Vagina (tissue), 2 donors: Measurements from ENCODE around the gene TNFSF13. TPM values are rescaled to one million over a fixed set of nuclear protein-coding genes. Genes with fewer than 3 reads are reported as not detected.

Source experiments
- DNase-seq, 2 donors: peaks; one replicate each; pipeline ENCODE4 v3.0.0-alpha.2; 2017; ENCODE audit errors: extremely low spot score in 2 of 2
- H3K27ac ChIP-seq: fragments of 200-600 bp; sonication (generic); one replicate; pipeline ENCODE4 v1.5.1; 2019
- H3K27me3 ChIP-seq: fragments of 200-600 bp; sonication (generic); one replicate; pipeline ENCODE4 v1.5.1; 2019
- H3K36me3 ChIP-seq, 2 donors: fragments of 200-600 bp; sonication (generic); one replicate each; pipeline ENCODE4 v1.5.1; 2017 to 2019
- H3K4me1 ChIP-seq: fragments of 200-600 bp; sonication (generic); one replicate; pipeline ENCODE4 v1.5.1; 2019
- H3K4me3 ChIP-seq, 2 donors: fragments of 200-600 bp; sonication (generic); 1 replicate in 1 of 2; 2 replicates in 1 of 2; pipeline ENCODE4 v1.5.1; 2016 to 2019
- H3K9me3 ChIP-seq: fragments of 200-600 bp; sonication (generic); one replicate; pipeline ENCODE4 v1.5.1; 2019
- POLR2A ChIP-seq, 2 donors: fragments of 450-650 bp; IDR thresholded peaks; one replicate each; pipeline ENCODE4 v1.6.1; 2017; ENCODE audit warnings: antibody characterized with exemption in 2 of 2, mild to moderate bottlenecking in 2 of 2, moderate library complexity in 2 of 2
- POLR2AphosphoS5 ChIP-seq, 2 donors: sonication (generic); formaldehyde crosslinking; IDR thresholded peaks; one replicate each; pipeline ENCODE4 v1.9.0; 2017; ENCODE audit warnings: antibody characterized with exemption in 2 of 2, mild to moderate bottlenecking in 2 of 2, low read depth in 1 of 2; ENCODE audit not compliant: insufficient read depth in 1 of 2
- intact Hi-C: fragments of 100-400 bp; cut with DNase I; formaldehyde crosslinking; loops from one replicate; pipeline ENCODE4 v1.15.1; 2023
- total RNA-seq: library from RNA; depleted of rRNA; stranded (reverse); fragments of >200 nt; gene quantifications from one replicate; pipeline ENCODE4 v1.2.3, GENCODE V29; 2016
- TF ChIP-seq, protein P1 (sequence below), 3 experiments: fragments of 450-650 bp in 2 of 3; fragments of 200-600 bp in 1 of 3; sonication (generic) in 1 of 3; IDR thresholded peaks; one replicate each; pipeline ENCODE4 v1.5.1; 2017 to 2019; ENCODE audit warnings: antibody characterized with exemption in 3 of 3, mild to moderate bottlenecking in 2 of 3, moderate library complexity in 2 of 3

TNFSF13 gene
- total RNA-seq, 1 donor from 2014 or later, result 20.1 TPM

DNA sequence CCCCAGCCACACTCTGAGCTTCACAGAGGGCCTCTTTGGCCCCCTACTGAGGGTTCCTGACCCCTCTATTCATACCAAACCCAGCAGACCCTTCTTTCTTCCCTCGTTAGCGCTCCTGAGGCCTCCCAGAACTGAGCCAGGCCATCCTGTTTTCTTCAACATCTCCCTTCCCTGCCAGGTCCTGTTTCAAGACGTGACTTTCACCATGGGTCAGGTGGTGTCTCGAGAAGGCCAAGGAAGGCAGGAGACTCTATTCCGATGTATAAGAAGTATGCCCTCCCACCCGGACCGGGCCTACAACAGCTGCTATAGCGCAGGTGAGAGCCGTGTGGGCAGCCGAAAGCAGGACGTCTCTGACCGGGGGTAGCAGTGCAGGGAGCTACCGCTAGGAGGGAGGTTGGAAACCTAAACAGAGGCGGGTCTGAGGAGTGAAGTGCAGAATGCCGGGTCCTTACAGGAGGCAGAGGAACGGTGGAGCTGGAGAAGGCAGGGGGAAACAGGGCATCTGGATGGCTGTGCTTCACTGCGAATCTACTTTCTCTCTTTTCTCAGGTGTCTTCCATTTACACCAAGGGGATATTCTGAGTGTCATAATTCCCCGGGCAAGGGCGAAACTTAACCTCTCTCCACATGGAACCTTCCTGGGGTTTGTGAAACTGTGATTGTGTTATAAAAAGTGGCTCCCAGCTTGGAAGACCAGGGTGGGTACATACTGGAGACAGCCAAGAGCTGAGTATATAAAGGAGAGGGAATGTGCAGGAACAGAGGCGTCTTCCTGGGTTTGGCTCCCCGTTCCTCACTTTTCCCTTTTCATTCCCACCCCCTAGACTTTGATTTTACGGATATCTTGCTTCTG lies 1.9 kb downstream of the TNFSF13 start:
- Histone ChIP-seq H3K4me1 (peaks cover 70% of the 10 kb centered on the region), H3K9me3 (no peaks in the 10 kb centered on the region), H3K4me3 (peak overlapping the region; percentile 70 to 82), H3K27ac (peak overlapping the region; percentile 88), H3K36me3 (peaks cover 0 to 22% of the 10 kb centered on the region in 2 donors), H3K27me3 (no peaks in the 10 kb centered on the region)
- intact Hi-C loops, result loop anchor here (5.0 to 10.0 kb wide), 3 partner anchors 43 to 306 kb away; partner anchors contain the start of genes CTDNEP1, ELP5, KCTD11 and TMEM95
- DNase-seq, result peak in 1 of 2 donors; percentile 88
- TF ChIP-seq, protein P1, sequence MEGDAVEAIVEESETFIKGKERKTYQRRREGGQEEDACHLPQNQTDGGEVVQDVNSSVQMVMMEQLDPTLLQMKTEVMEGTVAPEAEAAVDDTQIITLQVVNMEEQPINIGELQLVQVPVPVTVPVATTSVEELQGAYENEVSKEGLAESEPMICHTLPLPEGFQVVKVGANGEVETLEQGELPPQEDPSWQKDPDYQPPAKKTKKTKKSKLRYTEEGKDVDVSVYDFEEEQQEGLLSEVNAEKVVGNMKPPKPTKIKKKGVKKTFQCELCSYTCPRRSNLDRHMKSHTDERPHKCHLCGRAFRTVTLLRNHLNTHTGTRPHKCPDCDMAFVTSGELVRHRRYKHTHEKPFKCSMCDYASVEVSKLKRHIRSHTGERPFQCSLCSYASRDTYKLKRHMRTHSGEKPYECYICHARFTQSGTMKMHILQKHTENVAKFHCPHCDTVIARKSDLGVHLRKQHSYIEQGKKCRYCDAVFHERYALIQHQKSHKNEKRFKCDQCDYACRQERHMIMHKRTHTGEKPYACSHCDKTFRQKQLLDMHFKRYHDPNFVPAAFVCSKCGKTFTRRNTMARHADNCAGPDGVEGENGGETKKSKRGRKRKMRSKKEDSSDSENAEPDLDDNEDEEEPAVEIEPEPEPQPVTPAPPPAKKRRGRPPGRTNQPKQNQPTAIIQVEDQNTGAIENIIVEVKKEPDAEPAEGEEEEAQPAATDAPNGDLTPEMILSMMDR (IDR thresholded peaks at IDR 0.05), result peak in 1 of 3 experiments; percentile 46
- no peak for TF ChIP-seq POLR2A (IDR thresholded peaks at IDR 0.05)

DNA sequence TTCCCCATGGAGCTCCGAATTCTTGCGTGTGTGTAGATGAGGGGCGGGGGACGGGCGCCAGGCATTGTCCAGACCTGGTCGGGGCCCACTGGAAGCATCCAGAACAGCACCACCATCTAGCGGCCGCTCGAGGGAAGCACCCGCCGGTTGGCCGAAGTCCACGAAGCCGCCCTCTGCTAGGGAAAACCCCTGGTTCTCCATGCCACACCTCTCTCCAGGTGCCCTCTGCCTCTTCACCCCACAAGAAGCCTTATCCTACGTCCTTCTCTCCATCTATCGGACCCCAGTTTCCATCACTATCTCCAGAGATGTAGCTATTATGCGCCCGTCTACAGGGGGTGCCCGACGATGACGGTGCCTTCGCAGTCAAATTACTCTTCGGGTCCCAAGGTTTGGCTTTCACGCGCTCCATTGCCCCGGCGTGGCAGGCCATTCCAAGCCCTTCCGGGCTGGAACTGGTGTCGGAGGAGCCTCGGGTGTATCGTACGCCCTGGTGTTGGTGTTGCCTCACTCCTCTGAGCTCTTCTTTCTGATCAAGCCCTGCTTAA lies 2.6 kb downstream of the TNFSF13 start:
- peak in 1 of 2 donors; percentile 92 for DNase-seq
- Histone ChIP-seq H3K4me3 (peak overlapping the region; percentile 70 to 82), H3K4me1 (peaks cover 70% of the 10 kb centered on the region), H3K9me3 (no peaks in the 10 kb centered on the region), H3K36me3 (peaks cover 0 to 29% of the 10 kb centered on the region in 2 donors), H3K27ac (peak overlapping the region; percentile 88), H3K27me3 (no peaks in the 10 kb centered on the region)
- intact Hi-C loops, result loop anchor here (5.0 to 10.0 kb wide), 3 partner anchors 44 to 306 kb away; partner anchors contain the start of genes CTDNEP1, ELP5, KCTD11 and TMEM95
- TF ChIP-seq POLR2A (IDR thresholded peaks at IDR 0.05) (no peak), POLR2AphosphoS5 (IDR thresholded peaks at IDR 0.05; ENCODE audit: insufficient read depth in 1 of 2, low read depth in 1 of 2) (peak in 1 of 2 donors; percentile 68)
- TF ChIP-seq, protein P1 (IDR thresholded peaks at IDR 0.05), result peak; percentile 64 to 90 (median 89)

DNA sequence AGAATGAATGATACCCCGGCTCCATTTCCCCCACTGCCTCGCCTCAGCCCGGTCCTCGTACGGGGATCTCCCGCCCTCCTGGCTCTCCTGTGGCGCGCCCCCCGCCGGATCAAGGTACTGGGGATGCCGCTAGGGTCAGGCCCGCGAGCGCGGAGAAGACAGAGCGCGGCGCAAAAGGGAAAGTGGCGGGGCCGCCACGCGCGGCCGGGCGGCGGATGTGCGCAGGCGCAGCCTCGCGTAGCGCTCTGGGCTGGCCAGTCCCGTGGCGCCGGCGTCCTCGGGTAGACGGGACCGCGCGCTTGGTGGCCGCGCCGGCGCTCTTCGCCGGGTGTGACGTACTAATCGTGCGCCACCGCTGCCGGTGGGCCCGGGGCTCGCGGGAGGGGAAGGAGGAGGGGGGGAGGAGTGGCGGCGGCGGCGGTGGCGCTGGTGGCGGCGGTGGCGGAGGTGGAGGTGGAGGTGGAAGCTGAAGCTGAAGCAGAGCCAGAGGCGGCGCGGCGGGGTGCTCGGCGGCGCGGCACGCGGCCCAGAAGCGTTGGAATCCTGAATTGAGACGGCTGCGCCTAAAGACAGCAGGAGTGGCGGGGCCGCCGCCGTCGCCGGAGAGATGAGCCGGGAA lies 3.1 kb downstream of the TNFSF13 start, which contains the start of gene SENP3:
Gene SENP3 (plus strand): TSS at position 331 of the 619 bp plus-strand sequence. CDS start 1,158 bp downstream, outside the sequence.
- intact Hi-C loops, result loop anchor here (5.0 to 10.0 kb wide), 3 partner anchors 44 to 307 kb away; partner anchors contain the start of genes CTDNEP1, ELP5, KCTD11 and TMEM95
- peak in 1 of 2 donors; percentile 86 for DNase-seq
- TF ChIP-seq POLR2AphosphoS5 (IDR thresholded peaks at IDR 0.05; ENCODE audit: insufficient read depth in 1 of 2, low read depth in 1 of 2) (peak; percentile 52 to 79), POLR2A (IDR thresholded peaks at IDR 0.05) (peak in 1 of 2 donors; percentile 40)
- TF ChIP-seq, protein P1 (IDR thresholded peaks at IDR 0.05), result no peak
- Histone ChIP-seq H3K27me3 (no peaks in the 10 kb centered on the region), H3K4me3 (peak within 1 kb of the TSS; percentile 70 to 82), H3K9me3 (no peaks in the 10 kb centered on the region), H3K27ac (peak within 1 kb of the TSS; percentile 88), H3K4me1 (peaks cover 70% of the 10 kb centered on the region), H3K36me3 (peaks cover 0 to 35% of the 10 kb centered on the region in 2 donors)

DNA sequence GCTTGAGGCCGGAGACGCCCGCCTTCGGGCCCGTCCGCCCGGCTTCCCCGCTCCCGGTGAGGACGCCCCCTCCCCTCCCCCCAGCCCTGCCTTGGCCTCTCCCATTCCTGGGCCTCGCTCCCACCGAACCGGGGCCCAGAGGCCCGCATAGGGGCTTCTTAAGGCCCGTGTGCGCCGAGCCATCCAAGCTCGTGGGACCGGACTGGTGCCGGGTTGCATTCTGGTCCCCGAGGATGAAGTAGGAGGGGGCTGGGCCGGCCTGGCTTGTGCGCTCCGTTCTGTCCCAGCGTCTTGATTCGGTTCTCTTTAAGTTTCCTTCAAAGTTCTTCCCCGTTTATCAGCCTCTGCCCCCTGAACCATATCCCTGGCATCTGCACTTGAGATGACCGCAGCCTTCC lies 3.7 kb downstream of the TNFSF13 start:
- H3K27me3 ChIP-seq, result no peaks in the 10 kb centered on the region
- H3K36me3 ChIP-seq, result peaks cover 0 to 38% of the 10 kb centered on the region in 2 donors
- intact Hi-C loops, result loop anchor here (5.0 to 10.0 kb wide), 3 partner anchors 45 to 307 kb away; partner anchors contain the start of genes CTDNEP1, ELP5, KCTD11 and TMEM95
- peaks cover 67% of the 10 kb centered on the region for H3K4me1 ChIP-seq
- peak overlapping the region; percentile 70 to 82 for H3K4me3 ChIP-seq
- TF ChIP-seq POLR2AphosphoS5 (IDR thresholded peaks at IDR 0.05; ENCODE audit: insufficient read depth in 1 of 2, low read depth in 1 of 2) (no peak), POLR2A (IDR thresholded peaks at IDR 0.05) (no peak)
- TF ChIP-seq, protein P1 (IDR thresholded peaks at IDR 0.05), result no peak
- no peaks in the 10 kb centered on the region for H3K9me3 ChIP-seq
- peak overlapping the region; percentile 88 for H3K27ac ChIP-seq
- peak in 1 of 2 donors; percentile 87 for DNase-seq
